HG03521 (cell line): ENCODE measurements around the gene LGALS12.
"Not testable (repeated sequence)": the region's sequence is repeated elsewhere in the genome, so short reads cannot be mapped to it uniquely, and the experiment has no call there.

Experiments used
- ATAC-seq: cut with Tn5 transposase; IDR thresholded peaks from one replicate; pipeline ENCODE4 v1.9.1; 2021; ENCODE audit warnings: mild to moderate bottlenecking, moderate library complexity; ENCODE audit not compliant: unreplicated experiment

Gene LGALS12

DNA sequence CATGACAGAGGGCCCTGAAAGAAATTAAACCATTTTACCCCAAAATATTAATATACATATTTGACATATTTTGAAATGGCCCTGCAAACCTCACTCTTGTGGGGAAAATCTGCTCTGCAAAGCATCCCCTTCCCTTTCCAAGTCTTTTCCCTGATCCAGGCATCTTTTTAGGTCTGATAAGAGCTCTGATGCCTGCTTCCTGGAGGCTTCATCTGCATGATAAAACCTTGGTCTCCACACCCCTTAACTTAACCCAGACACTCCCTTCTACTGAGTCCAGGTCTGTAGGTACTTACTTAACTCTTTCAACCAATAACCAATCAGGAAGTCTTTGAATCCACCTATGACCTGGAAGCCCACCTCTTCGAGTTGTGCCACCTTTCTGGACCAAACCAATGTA is 1.8 kb upstream of the LGALS12 start:
- no peak for ATAC-seq

DNA sequence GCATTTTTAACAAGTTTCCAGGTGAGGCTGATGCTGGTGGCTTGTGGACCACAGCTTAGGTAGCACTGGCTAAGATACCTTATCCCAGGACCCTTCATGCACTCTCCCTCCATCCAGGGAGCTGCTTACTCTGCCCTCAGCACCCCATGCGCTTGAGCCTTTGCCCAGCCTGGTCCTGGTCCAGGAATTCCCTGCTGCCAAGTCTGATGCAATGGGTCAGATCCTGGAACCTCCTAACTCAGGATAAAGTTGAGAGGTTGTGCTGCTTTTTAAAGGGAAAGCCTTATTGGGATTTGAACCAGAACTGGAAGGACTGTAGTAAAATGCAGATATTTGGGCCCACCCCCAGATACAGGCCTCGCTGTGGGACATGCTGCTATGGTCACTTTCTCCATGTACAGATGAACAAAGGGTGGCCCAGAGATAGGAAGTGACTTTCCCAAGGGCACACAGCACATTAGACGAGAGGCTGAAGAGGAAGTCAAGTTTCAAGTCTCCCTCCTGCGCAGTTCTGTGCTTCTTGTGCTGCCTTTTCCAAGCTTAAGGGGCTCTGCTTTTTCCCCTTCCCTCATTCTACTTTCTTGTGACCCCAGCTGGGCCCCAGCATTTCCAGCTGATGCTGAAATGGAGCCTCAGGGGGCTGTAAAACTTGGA is 824 bp upstream of the LGALS12 start:
- ATAC-seq: no peak

DNA sequence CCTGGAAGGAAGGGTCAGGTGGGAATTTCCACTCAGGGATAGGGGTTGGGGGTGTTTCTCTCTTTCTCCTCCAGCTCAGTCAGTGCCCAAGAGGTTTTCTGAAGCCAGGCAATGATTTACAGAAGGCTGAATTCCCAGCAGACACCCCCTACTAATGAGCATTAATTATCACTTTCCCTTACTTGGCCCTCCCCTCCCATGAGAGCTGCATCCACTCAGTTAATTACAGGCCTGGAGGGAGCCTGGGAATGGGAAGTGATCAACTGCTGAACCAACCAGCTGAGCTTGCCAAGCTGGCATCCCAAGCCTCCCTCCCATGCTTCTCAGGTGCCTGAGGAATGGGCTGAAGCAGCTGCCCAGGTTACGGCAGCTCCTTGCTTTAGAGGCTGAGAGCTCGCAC is 992 bp downstream of the LGALS12 start:
- no peak for ATAC-seq

DNA sequence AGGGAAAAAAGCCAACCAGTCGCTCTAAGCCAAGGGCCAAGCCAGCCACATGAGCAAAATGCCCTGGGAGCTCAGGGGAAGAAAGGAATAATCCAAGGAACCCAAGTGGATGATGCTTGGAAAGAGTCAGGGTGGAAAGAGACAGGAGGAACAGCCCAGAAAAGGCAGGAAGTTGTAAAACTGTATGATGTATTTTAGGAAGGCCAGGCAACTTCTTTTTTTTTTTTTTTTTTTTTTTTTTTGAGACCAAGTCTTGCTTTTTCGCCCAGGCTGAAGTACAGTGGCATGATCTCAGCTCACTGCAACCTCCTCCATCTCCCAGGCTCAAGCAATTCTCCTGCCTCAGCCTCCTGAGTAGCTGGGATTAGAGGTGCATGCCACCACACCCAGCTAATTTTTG is 1.6 kb downstream of the LGALS12 start:
- ATAC-seq: no peak

DNA sequence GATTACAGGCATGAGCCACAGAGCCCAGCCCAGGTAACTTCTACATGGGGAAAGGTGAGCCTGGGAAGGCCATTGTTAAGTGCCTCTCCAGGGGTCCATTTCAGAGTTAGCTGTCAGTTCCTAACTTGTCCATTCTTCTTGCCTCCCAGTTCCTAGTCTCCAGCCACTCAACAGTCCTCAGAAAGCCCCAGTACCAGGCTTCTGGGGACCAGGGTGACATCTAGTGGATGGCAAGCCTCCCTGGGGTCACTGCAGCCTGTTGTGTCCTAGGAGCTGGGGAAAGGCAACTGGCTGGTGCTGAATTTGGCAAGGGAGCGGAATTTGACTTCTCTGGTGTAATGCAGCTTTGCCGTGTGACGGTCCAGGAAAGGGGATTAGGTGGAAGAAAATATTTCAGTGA is 2.1 kb downstream of the LGALS12 start:
- ATAC-seq: no peak

DNA sequence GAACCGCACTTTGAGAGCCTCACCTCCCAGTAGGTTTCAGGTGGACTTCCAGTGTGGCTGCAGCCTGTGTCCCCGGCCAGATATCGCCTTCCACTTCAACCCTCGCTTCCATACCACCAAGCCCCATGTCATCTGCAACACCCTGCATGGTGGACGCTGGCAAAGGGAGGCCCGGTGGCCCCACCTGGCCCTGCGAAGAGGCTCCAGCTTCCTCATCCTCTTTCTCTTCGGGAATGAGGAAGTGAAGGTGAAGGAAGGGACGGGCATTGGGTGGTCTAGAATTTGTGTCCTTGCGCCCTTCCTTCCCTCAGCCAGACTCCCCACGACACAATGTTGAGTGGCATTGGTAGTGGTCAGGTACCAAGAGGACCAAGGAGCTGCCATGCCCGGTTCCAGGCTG is 2.9 kb downstream of the LGALS12 start:
- ATAC-seq: no peak

DNA sequence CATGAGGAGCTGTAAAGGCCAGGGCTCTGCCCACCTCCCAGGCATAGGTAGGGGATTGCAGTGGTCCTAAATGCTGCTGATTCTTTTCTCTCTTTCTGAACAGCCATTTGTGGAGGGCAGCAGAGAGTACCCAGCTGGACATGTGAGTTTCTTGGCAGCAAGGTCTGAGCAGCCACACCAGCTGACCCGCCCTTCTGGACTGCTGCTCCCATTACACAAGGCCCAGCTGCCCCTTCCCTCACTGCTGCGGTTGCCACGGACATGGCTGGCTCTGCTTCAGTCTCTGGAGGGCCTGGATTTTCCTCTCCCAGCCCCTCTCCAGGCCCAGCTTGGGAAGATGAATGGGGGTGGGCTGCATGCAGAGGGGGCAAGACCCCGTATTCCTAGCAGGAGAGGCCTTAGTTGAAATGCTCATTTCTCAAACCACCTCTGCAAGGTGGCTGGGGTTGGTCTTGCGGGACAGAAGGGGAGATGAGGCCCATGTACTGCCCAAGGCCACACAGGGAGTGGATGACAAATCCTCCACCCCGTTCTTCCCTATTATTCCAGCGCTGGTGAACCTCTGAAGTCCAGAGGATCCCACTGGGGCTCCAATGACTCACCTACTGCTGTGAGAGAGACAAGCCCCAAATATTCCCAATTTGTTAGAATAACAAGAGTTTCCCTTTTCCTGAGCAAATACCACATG is 4.6 kb downstream of the LGALS12 start:
- ATAC-seq: no peak

DNA sequence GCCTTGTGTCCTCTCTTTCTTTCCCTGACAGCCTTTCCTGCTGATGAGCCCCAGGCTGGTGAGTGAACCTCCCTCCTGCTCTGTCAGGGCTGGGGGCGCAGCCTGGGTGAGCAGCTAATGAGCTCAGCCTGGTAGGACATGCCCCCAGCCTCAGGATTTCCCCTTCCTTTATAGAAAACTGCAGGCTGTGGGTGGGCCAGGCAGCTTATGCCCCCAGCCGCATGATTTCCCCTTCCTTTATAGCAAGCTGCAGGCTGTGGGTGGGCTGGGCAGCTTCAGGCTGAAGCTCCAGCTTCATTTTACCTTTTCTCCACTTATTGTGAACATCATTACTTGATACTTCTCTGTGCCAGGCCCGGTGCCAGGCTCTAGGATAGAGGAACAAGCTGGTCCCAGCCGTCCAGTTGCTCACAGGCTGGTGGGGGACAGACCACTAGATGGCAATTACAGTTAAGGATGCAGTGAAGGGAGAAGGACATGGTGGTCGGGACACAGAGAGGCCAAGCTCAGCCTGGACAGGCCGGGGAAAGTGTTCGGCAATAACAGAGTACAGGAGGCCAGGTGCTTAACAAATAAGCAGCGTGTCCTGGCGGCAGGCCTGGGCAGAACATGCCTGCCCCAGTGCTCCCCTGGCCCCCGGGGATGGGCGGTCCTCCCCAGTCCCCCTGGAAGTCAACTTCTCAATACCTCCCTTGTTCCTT is 5.3 kb downstream of the LGALS12 start:
- ATAC-seq: no peak

DNA sequence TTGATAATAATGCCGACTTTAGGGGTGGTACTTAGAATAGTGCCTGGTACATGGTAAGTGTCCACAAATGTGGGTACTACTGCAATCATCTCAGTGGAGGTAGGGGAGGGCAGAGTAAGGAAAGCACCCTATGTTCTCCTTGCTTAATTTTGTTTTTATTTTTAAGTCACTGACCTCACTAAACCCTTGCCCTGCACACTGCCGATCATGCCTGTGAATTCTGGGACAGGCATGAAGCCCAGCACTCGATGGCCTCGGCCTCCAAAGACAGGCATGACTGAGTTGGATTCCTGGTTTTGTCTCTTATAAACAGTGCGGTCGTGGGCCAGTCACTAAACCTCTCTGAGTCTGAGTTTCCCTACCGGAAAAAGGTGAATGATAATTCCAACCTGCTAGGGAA is 6.9 kb downstream of the LGALS12 start:
- ATAC-seq: no peak

DNA sequence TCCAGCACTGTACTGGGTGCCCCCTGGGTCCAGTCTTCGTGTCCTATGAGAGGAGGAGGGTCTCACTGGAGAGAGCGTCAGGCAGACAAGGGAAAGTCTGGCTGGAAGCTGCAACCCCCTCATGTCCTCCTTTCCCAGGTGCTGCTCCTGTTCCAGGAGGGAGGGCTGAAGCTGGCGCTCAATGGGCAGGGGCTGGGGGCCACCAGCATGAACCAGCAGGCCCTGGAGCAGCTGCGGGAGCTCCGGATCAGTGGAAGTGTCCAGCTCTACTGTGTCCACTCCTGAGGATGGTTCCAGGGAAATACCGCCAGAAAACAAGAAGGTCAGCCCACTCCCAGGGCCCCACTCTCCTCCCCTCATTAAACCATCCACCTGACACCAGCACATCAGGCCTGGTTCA is 10.2 kb downstream of the LGALS12 start:
- no peak for ATAC-seq

DNA sequence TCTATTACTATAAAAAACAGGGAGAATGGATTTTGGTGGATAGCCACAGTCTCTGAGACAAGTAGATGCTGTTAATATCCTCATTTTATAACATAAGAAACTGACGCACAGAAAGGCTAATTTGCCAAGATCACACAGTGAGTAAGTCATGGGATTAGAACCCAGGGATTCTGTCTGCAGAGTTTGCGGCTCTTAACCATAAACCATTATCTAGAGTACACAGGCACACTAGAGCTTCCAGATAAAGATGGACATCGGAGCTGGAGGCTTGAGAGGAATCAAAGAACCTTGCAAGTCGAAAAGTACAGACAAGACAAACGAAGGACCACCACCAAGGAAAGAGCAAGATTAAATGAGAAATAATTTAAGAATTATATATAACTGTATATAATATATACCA is 11.3 kb downstream of the LGALS12 start:
- ATAC-seq: no peak

DNA sequence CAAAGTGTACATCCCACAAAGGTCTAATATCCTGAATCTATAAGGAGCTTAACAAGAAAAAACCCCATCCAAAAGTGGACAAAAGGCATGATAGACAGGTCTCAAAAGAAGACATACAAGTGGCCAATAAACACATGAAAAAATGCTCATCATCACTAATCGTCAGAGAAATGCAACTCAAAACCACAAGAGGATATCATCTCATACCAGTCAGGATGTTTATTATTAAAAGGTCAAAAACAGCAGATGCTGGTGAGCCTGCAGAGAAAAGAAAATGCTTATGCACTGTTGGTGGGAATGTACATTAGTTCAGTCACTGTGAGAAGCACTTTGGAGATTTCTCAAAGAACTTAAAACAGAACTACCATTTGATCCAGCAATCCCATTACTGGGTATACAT is 12.7 kb downstream of the LGALS12 start:
- ATAC-seq: no peak

DNA sequence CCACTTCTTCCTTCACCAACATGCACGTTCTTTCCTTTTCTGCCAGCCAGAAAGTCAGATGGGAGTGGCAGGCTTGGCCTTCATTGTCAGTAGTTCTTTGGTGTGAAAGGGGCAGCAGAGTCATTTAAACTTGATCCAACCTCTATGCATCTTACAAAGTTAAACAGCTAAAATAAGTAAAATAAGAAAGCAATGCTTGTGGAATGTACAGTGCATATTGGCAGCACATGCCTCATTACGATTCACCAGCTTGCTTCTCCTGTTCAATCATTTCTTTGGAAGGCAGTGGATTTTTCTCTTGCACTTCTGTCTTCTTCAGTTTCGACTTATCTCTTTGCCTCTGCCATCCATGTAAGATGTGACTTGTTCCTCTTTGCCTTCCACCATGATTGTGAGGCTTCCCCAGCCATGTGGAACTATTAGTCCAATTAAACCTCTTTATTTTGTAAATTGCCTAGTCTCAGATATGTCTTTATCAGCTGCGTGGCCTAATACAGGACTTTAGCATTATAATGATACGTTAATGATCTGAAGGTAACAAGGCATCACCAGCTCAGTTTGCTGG is 14.8 kb downstream of the LGALS12 start:
- ATAC-seq: no peak

DNA sequence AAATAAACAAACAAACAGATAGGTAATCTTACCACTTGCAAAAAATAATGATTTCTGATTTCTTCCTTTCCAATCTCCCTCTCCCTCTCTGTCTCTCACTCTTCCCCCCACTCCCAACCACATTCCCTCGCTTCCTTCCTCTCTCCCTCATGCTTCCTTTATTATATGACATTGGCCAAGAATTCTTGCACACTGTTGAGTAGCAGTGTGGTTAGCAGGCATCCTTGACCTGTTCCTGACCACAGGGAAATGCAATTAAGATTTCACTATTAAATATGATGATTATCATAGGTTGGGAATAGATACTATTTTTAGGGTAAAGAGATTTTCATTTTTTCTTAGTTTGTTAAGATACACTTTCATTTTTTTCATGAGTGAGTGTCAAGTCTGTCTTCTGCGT is 16.0 kb downstream of the LGALS12 start:
- no peak for ATAC-seq

DNA sequence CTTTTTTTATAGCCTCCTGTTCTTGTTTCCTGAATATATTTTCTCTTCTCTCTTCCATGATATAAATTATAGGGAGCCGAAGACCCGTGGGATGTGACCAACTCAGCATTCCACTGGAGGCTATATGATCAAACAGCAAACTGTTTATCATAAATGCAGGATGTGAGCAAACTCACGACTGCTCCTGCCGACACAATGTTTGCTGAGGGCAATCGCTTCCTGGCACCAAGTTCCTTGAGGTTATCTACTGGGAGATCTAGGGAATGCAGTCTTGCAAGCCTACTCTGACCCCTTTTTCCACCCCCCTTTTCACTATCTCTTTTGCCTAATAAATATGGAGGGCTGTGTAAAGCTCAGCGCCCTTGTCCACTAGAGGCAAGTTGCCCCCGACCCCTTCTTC is 17.3 kb downstream of the LGALS12 start:
- no peak for ATAC-seq

DNA sequence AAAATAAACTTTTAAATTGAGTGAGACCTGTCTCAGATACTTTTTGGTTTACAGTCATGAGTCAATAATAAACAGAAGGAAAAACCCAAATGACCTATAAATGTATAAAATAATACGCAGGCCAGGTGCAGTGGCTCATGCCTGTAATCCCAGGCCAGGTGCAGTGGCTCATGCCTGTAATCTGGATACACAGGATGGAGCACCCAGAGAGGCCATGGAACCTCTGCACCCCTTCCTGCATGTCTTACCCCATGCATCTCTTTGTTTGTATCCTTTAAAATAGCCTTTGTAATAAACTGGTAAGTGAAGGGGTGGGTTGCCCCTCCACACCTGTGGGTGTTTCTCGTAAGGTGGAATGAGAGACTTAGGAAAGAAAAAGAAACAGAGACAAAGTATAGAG is 21.8 kb downstream of the LGALS12 start:
- no peak for ATAC-seq

DNA sequence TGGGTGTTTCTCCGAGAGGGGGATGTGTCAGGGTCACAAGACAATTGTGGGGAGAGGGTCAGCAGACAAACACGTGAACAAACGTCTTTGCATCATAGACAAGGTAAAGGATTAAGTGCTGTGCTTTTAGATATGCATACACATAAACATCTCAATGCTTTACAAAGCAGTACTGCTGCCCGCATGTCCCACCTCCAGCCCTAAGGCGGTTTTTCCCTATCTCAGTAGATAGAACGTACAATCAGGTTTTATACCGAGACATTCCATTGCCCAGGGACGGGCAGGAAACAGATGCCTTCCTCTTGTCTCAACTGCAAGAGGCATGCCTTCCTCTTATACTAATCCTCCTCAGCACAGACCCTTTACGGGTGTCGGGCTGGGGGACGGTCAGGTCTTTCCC is 22.3 kb downstream of the LGALS12 start:
- not testable (repeated sequence) for ATAC-seq

DNA sequence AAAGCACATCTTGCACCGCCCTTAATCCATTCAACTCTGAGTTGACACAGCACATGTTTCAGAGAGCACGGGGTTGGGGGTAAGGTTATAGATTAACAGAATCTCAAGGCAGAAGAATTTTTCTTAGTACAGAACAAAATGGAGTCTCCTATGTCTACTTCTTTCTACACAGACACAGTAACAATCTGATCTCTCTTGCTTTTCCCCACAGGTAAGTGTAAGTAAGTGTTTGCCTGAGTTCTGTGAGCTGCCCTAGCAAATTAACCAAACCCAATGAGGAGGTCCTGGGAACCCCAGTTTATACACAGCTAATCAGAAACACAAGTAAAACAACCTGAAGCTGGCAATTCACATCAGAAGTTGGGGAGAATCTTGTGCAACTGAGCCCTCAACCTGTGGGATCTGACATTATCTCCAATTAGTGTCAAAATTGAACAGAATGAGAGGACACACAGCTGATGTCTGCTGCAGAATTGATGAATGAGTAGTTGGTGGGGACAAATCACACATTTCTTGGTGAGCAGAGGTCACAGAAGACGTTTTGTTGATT is 22.9 kb downstream of the LGALS12 start:
- not testable (repeated sequence) for ATAC-seq

DNA sequence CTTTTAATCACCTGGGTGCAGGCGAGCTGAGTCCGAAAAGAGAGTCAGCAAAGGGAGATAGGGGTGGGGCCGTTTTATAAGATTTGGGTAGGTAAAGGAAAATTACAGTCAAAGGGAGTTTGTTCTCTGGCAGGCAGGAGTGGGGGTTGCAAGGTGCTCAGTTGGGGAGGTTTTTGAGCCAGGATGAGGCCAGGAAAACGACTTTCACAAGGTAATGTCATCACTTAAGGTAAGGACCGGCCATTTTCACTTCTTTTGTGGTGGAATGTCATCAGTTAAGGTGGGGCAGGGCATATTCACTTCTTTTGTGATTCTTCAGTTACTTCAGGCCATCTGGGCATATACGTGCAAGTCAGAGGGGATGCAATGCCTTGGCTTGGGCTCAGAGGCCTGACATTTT is 23.5 kb downstream of the LGALS12 start:
- not testable (repeated sequence) for ATAC-seq

DNA sequence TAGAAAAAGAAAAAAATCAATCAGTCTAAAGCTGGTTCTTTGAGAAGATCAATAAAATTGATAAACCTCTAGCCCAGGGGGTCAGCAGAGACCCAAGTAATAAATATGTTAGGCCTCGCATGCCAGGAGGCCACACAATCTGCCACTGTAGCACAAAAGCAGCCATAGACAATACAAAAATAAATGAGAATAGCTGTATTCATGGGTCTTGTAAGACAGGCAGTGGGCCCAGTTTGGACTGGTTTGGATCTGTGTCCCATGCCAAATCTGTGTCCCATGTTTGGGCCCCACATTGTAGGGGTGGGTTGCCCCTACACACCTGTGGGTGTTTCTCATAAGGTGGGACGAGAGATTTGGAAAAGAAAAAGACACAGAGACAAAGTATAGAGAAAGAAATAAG is 24.1 kb downstream of the LGALS12 start:
- no peak for ATAC-seq

DNA sequence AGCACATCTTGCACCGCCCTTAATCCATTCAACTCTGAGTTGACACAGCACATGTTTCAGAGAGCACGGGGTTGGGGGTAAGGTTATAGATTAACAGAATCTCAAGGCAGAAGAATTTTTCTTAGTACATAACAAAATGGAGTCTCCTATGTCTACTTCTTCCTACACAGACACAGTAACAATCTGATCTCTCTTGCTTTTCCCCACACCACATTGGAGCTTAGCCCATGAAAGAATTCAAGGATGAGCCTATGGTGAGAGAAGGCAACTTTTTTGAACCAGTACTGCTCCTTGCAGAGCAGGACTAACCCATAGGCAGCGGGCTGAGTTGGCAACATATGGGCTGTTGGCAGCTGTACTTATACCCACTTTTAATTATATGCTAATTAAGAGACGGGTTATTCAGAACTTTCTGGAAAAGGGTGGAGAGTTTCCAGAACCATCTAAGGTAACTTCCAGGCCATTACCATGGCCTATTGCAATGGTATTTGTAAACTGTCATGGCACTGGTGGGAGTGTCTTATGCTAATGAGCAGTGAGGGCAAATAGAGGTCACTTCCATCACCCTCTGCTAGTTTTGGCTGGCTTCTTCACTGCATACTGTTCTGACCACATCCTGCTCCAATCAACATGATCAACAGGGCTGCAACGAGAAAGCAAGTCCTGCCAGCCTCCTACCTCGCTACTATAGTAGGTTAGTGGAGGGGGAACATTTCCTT is 25.3 kb downstream of the LGALS12 start:
- peak; percentile 77 for ATAC-seq
